Gastrocnemius medialis (tissue), 4 donors: ENCODE measurements around the gene ANKRD27. TPM values are rescaled to one million over a fixed set of nuclear protein-coding genes. Genes with fewer than 3 reads are reported as not detected.
"Not testable (repeated sequence)": the region's sequence is repeated elsewhere in the genome, so short reads cannot be mapped to it uniquely, and the experiment has no call there.

ENCODE experiments used
- ATAC-seq, 2 donors: fragments of 150-250 bp; one replicate each; pipeline ENCODE4 v1.9.1; 2016
- DNase-seq, 2 donors: peaks; one replicate each; pipeline ENCODE4 v3.0.0-alpha.2; 2019
- H3K27ac ChIP-seq, 4 donors: fragments of 200-600 bp; sonication (generic); 1 replicate in 1 of 4; 2 replicates in 3 of 4; pipeline ENCODE4 v1.5.1; 2016 to 2018; ENCODE audit warnings: mild to moderate bottlenecking in 2 of 4, moderate library complexity in 1 of 4
- H3K27me3 ChIP-seq, 3 donors: fragments of 200-600 bp; sonication (generic) in 2 of 3; 1 replicate in 1 of 3; 2 replicates in 2 of 3; pipeline versions ENCODE4 v1.5.1 to v1.6.0; 2016 to 2019; ENCODE audit warnings: mild to moderate bottlenecking in 1 of 3, moderate library complexity in 1 of 3
- H3K36me3 ChIP-seq, 2 donors: fragments of 200-600 bp; sonication (generic) in 1 of 2; one replicate each; pipeline ENCODE4 v1.5.1; 2017 to 2018
- H3K4me1 ChIP-seq, 2 donors: fragments of 200-600 bp; sonication (generic) in 1 of 2; one replicate each; pipeline ENCODE4 v1.5.1; 2016 to 2017; ENCODE audit warnings: mild to moderate bottlenecking in 2 of 2
- H3K4me3 ChIP-seq, 4 donors: fragments of 200-600 bp; sonication (generic) in 3 of 4; 1 replicate in 1 of 4; 2 replicates in 3 of 4; pipeline ENCODE4 v1.5.1; 2016 to 2019; ENCODE audit warnings: mild to moderate bottlenecking in 2 of 4
- H3K9me3 ChIP-seq, 3 donors: fragments of 200-600 bp; sonication (generic) in 2 of 3; 1 replicate in 1 of 3; 2 replicates in 2 of 3; pipeline ENCODE4 v1.5.1; 2016 to 2019
- CTCF ChIP-seq, 5 experiments: fragments of 450-650 bp in 3 of 5; fragments of 200-600 bp in 2 of 5; sonication (generic) in 2 of 5; IDR thresholded peaks in 4 of 5; conservative IDR thresholded peaks in 1 of 5; 1 replicate in 4 of 5; 2 replicates in 1 of 5; pipeline ENCODE4 v1.5.1; 2016 to 2019; ENCODE audit warnings: antibody characterized with exemption in 5 of 5, mild to moderate bottlenecking in 3 of 5, moderate library complexity in 3 of 5
- POLR2A ChIP-seq, 2 donors: fragments of 450-650 bp; IDR thresholded peaks; one replicate each; pipeline ENCODE4 v1.6.1; 2017; ENCODE audit warnings: antibody characterized with exemption in 2 of 2, mild to moderate bottlenecking in 2 of 2, moderate library complexity in 2 of 2
- in situ Hi-C, 4 donors: fragments of 200-750 bp; cut with MboI; loops; one replicate each; pipeline versions ENCODE4 v1.15.0 to v1.8.0; 2017; ENCODE audit warnings: low sequenced_read_pairs in 4 of 4
- intact Hi-C: fragments of 100-400 bp; cut with DNase I; formaldehyde crosslinking; loops from one replicate; pipeline ENCODE4 v1.15.1; 2023; ENCODE audit warnings: low total_unique reads
- total RNA-seq, 4 donors: library from RNA; depleted of rRNA; stranded (reverse); fragments of >200 nt; gene quantifications; one replicate each; pipeline versions ENCODE4 v1.1.0 to v1.2.3, GENCODE V29; 2016

The ANKRD27 gene
- total RNA-seq, 4 donors from 2014 or later, result 36.4 to 78.3 (median 53.5) TPM

- Histone ChIP-seq H3K4me3 (no peak overlapping the region), H3K4me1 (peaks cover 4 to 13% of the 10 kb centered on the region in 2 donors), H3K27ac (peak overlapping the region; percentile 17 to 61 (median 42)), H3K36me3 (peaks cover 0 to 21% of the 10 kb centered on the region in 2 donors), H3K27me3 (no peaks in the 10 kb centered on the region), H3K9me3 (no peaks in the 10 kb centered on the region)
- intact Hi-C loops, result no loop called here
- DNase-seq (no peak), ATAC-seq (no peak)
- in situ Hi-C loops, result no loop called here
- TF ChIP-seq POLR2A (IDR thresholded peaks at IDR 0.05) (no peak), CTCF (IDR thresholded peaks at IDR 0.05 in 4 of 5, conservative IDR thresholded peaks at IDR 0.05 in 1 of 5) (no peak)
These were observed 16.9 kb downstream of the ANKRD27 start for GRCh38 chr19:32658075-32658474.

DNA sequence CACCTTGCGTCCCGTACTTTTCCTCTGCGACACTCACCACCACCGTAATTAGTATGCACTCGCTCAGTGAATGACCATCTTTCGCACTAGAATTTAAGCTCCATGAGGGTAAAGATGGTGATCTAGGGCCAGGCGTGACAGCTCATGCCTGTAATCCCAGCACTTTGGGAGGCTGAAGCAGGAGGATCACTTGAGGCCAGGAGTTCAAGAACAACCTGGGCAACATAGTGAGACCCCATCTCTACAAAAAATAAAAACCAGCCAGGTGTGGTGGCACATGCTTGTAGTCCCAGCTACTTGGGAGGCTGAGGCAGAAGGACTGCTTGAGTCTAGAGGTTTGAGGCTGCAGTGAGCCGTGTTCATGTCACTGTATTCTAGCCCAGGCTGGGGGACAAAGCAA is 18.6 kb downstream of the ANKRD27 start:
- H3K27ac ChIP-seq, result peak overlapping the region in 1 of 4 donors; percentile 94
- H3K4me3 ChIP-seq, intact Hi-C loops, DNase-seq, in situ Hi-C loops, ATAC-seq, H3K9me3 ChIP-seq, H3K27me3 ChIP-seq: not testable (repeated sequence)
- H3K36me3 ChIP-seq, result peaks cover 0 to 21% of the 10 kb centered on the region in 2 donors
- H3K4me1 ChIP-seq, result peaks cover 19 to 27% of the 10 kb centered on the region in 2 donors

GRCh38 chr19:32653599-32653915 is 21.4 kb downstream of the ANKRD27 start:
- TF ChIP-seq CTCF (IDR thresholded peaks at IDR 0.05 in 4 of 5, conservative IDR thresholded peaks at IDR 0.05 in 1 of 5) (no peak), POLR2A (IDR thresholded peaks at IDR 0.05) (no peak)
- Histone ChIP-seq H3K9me3 (no peaks in the 10 kb centered on the region), H3K4me3 (no peak overlapping the region), H3K4me1 (peaks cover 36 to 40% of the 10 kb centered on the region in 2 donors), H3K36me3 (peaks cover 0 to 30% of the 10 kb centered on the region in 2 donors), H3K27ac (peak overlapping the region; percentile 88 to 94 (median 94)), H3K27me3 (no peaks in the 10 kb centered on the region)
- in situ Hi-C loops (no loop called here), intact Hi-C loops (loop anchor here (5.0 kb wide), 1 partner anchor 39 kb away; the partner anchor contains the start of gene NUDT19)
- DNase-seq (no peak), ATAC-seq (no peak)

- TF ChIP-seq CTCF (IDR thresholded peaks at IDR 0.05 in 4 of 5, conservative IDR thresholded peaks at IDR 0.05 in 1 of 5) (no peak), POLR2A (IDR thresholded peaks at IDR 0.05) (no peak)
- H3K36me3 ChIP-seq, result peaks cover 0 to 30% of the 10 kb centered on the region in 2 donors
- H3K27me3 ChIP-seq, result no peaks in the 10 kb centered on the region
- H3K4me1 ChIP-seq, result peaks cover 40 to 44% of the 10 kb centered on the region in 2 donors
- H3K9me3 ChIP-seq, result no peaks in the 10 kb centered on the region
- no peak overlapping the region for H3K4me3 ChIP-seq
- H3K27ac ChIP-seq, result peak overlapping the region; percentile 88 to 94 (median 94)
- no peak for ATAC-seq
- peak in 1 of 2 donors; percentile 47 for DNase-seq
- in situ Hi-C loops (no loop called here), intact Hi-C loops (loop anchor here (5.0 kb wide), 1 partner anchor 39 kb away; the partner anchor contains the start of gene NUDT19)
These were observed 21.9 kb downstream of the ANKRD27 start for GRCh38 chr19:32652894-32653598.

DNA sequence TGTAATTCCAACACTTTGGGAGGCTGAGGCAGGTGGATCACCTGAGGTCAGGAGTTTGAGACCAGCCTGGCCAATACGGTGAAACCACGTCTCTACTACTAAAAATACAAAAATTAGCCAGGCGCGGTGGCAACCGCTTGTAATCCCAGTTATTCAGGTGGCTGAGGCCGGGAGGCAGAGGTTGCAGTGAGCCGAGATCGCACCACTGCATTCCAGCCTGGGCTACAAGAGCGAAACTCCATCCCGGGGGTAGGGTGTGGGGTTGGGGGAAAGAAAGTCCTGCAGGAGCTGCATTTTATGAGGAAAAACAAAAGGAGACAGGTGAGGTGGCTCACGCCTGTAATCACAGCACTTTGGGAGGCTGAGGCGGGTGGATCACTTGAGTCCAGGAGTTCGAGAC is 22.6 kb downstream of the ANKRD27 start:
- Histone ChIP-seq H3K4me1 (peaks cover 44% of the 10 kb centered on the region in 2 donors), H3K36me3 (peaks cover 0 to 36% of the 10 kb centered on the region in 2 donors), H3K27ac (peak overlapping the region; percentile 88 to 94 (median 94))
- H3K9me3 ChIP-seq, ATAC-seq, DNase-seq, H3K4me3 ChIP-seq, in situ Hi-C loops, H3K27me3 ChIP-seq: not testable (repeated sequence)
- intact Hi-C loops, result loop anchor here (5.0 kb wide), 1 partner anchor 40 kb away; the partner anchor contains the start of gene NUDT19
